Thoracic aorta (tissue), 2 donors: ENCODE results near the gene NME7. TPM values are rescaled to one million over a fixed set of nuclear protein-coding genes. Genes with fewer than 3 reads are reported as not detected.

Experiments used
- ATAC-seq: fragments of 150-250 bp; one replicate; pipeline ENCODE4 v1.8.0; 2017; ENCODE audit warnings: low read depth; ENCODE audit not compliant: insufficient number of reproducible peaks, low FRiP score
- DNase-seq: peaks from one replicate; pipeline ENCODE4 v3.0.0-alpha.2; 2020; ENCODE audit warnings: low spot score
- H3K27ac ChIP-seq, 2 donors: fragments of 200-600 bp; sonication (generic); 1 replicate in 1 of 2; 2 replicates in 1 of 2; pipeline ENCODE4 v1.5.1; 2016; ENCODE audit warnings: mild to moderate bottlenecking in 2 of 2, moderate library complexity in 2 of 2
- H3K27me3 ChIP-seq: fragments of 200-600 bp; sonication (generic); replicated peaks from 2 replicates; pipeline ENCODE4 v1.6.0; 2016; ENCODE audit warnings: mild to moderate bottlenecking; ENCODE audit not compliant: insufficient read depth
- H3K36me3 ChIP-seq: fragments of 200-600 bp; sonication (generic); one replicate; pipeline ENCODE4 v1.5.1; 2016
- H3K4me1 ChIP-seq, 2 donors: fragments of 200-600 bp; sonication (generic); 1 replicate in 1 of 2; 2 replicates in 1 of 2; pipeline versions ENCODE4 v1.5.1 to v1.6.0; 2016; ENCODE audit warnings: low read depth in 2 of 2, mild to moderate bottlenecking in 1 of 2; ENCODE audit not compliant: control insufficient read depth in 1 of 2
- H3K4me3 ChIP-seq: fragments of 200-600 bp; sonication (generic); 2 replicates; pipeline ENCODE4 v1.5.1; 2016; ENCODE audit warnings: mild to moderate bottlenecking
- H3K9me3 ChIP-seq: fragments of 200-600 bp; sonication (generic); 2 replicates; pipeline ENCODE4 v1.5.1; 2016
- CTCF ChIP-seq: fragments of 200-600 bp; sonication (generic); IDR thresholded peaks from one replicate; pipeline ENCODE4 v1.5.1; 2019; ENCODE audit warnings: antibody characterized with exemption
- total RNA-seq, 2 donors: library from RNA; depleted of rRNA; stranded (reverse); fragments of >200 nt; gene quantifications; one replicate each; pipeline versions ENCODE4 v1.1.0 to v1.2.3, GENCODE V29; 2016

Gene NME7
- total RNA-seq, 2 donors from 2014 or later: 18.3 to 20.4 TPM

GRCh38 chr1:169117599-169117998 is 250.0 kb downstream of the NME7 start:
- peaks cover 8 to 11% of the 10 kb centered on the region in 2 donors for H3K4me1 ChIP-seq
- no peak overlapping the region for H3K27ac ChIP-seq
- no peak overlapping the region for H3K4me3 ChIP-seq
- DNase-seq (no peak), ATAC-seq (no peak)
- TF ChIP-seq CTCF: no peak
- no peaks in the 10 kb centered on the region for H3K9me3 ChIP-seq
- no peaks in the 10 kb centered on the region for H3K36me3 ChIP-seq
- no peaks in the 10 kb centered on the region for H3K27me3 ChIP-seq

GRCh38 chr1:169117014-169117413 is 250.6 kb downstream of the NME7 start:
- H3K4me1 ChIP-seq: peaks cover 8 to 11% of the 10 kb centered on the region in 2 donors
- H3K4me3 ChIP-seq: no peak overlapping the region
- ATAC-seq (no peak), DNase-seq (no peak)
- no peaks in the 10 kb centered on the region for H3K36me3 ChIP-seq
- no peak for TF ChIP-seq CTCF
- H3K27ac ChIP-seq: no peak overlapping the region
- no peaks in the 10 kb centered on the region for H3K9me3 ChIP-seq
- H3K27me3 ChIP-seq: no peaks in the 10 kb centered on the region

- ATAC-seq: no peak
- Histone ChIP-seq H3K27me3 (no peaks in the 10 kb centered on the region), H3K4me1 (peaks cover 8 to 11% of the 10 kb centered on the region in 2 donors), H3K9me3 (no peaks in the 10 kb centered on the region), H3K4me3 (no peak overlapping the region), H3K27ac (no peak overlapping the region), H3K36me3 (no peaks in the 10 kb centered on the region)
- DNase-seq: no peak
- TF ChIP-seq CTCF: no peak
These were observed 251.6 kb downstream of the NME7 start for GRCh38 chr1:169115891-169116585.

GRCh38 chr1:169113613-169114119 is 253.9 kb downstream of the NME7 start:
- Histone ChIP-seq H3K27me3 (no peaks in the 10 kb centered on the region), H3K9me3 (no peaks in the 10 kb centered on the region), H3K4me3 (no peak overlapping the region), H3K36me3 (no peaks in the 10 kb centered on the region), H3K27ac (peak overlapping the region in 1 of 2 donors; percentile 16), H3K4me1 (peaks cover 16 to 32% of the 10 kb centered on the region in 2 donors)
- TF ChIP-seq CTCF: no peak
- DNase-seq (no peak), ATAC-seq (no peak)

- Histone ChIP-seq H3K4me1 (peaks cover 16 to 46% of the 10 kb centered on the region in 2 donors), H3K27me3 (no peaks in the 10 kb centered on the region), H3K27ac (no peak overlapping the region), H3K9me3 (no peaks in the 10 kb centered on the region), H3K4me3 (no peak overlapping the region), H3K36me3 (no peaks in the 10 kb centered on the region)
- TF ChIP-seq CTCF: no peak
- ATAC-seq: no peak
- no peak for DNase-seq
These were observed 255.4 kb downstream of the NME7 start for GRCh38 chr1:169112241-169112640.
